GM19043 (cell line): ENCODE measurements around the gene CCDC27.

ENCODE experiments used
- ATAC-seq: cut with Tn5 transposase; IDR thresholded peaks from one replicate; pipeline ENCODE4 v1.9.1; 2021; ENCODE audit warnings: low read depth; ENCODE audit not compliant: unreplicated experiment

CCDC27 gene

DNA sequence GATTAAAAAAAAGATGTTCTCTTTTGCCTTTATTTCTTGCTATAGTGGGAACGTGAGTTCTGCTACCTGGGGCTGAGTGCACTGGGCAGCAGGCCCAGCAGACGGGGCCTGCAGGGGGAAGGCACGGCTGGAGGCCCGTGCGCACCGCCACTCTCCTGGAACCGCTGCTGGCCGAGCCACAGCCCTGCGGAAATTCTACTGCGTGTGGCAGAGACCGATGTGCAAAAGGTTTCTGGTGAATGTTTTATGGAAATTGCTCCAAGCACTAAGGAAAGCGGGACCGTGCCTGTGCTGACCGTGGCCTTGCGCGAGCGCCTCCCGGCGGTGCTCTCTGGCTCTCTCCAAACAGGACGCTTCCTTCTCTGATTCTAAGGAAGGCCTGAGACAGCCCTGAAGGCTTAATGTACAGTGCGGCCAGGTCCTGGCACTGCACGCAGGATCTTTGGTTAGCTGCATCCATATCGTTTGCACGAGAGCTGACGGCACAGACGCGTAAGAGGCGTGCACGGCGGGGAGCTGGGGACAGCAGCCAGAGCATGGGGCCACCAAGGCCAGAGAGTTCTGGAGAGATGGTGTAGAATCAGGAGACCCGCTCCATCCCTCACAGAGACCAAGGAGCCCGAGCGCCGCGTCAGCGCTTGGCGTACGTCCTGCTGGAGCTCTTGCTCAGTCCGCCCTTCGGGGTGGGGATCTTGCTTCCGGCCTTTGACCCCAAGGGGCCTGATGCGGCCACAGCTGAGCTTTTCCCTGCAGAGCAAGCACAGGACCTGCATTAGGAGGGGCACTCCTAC is 62.7 kb downstream of the CCDC27 start:
- no peak for ATAC-seq

DNA sequence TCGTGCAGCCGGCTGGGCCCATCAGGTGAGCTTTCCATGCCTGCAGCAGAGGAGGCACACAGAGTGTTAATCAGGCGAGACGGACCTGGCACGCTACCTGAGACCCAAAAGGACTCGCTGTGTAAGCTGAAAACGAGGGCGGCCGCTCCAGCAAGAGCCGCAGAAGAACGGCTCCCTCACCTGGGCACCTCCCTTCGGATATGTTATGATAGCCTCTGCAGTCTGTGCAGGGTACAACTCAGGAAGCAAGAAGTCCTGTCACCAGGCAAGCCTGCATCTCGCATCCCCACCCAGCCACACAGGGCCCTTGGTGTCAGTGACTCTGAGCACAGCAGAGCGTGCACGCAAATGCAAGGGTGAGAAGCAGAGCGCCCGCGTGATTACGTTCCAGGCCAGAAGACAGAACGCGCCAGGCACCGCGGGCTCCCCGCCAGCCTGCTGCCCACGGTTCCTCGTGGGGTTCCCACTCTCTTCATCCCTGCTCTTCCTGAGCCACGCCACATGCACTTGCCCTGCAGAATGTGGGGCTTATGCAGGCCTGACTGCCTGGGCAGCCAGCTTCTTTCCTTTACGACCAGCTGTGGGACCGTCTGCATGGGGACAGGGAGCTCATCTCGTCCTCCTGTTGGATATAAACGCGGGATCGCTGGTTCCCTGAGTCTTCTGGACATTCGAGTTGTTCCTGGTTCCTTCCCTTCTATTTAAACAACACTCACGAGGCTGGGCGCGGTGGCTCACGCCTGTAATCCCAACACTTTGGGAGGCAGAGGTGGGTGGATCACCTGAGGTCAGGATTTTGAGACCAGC is 64.3 kb downstream of the CCDC27 start:
- ATAC-seq = no peak

- no peak for ATAC-seq
Measured at GRCh38 chr1:3817138-3817740, 65.0 kb downstream of the CCDC27 start.

GRCh38 chr1:3817821-3818597 is 65.8 kb downstream of the CCDC27 start:
- no peak for ATAC-seq

DNA sequence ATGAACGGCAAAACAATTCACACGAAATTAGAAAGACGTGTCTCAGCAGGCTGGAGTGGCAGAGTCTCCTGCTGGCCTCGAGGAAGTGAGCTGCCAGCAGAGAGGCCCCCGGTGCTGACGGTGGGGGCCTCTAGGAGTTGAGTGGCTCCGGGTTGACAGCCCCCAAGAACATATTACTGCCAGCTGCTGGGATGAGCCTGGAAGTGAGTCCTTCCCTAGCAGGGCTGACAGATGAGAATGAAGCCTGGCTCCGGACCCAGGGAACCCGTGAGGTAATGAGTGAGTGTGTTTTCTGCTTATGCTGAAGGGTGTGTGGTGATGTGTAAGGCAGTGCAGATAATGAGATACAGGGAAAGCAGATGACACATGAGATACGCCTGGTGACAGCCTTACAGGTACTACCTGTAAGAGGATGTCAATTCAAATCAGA is 67.5 kb downstream of the CCDC27 start:
- no peak for ATAC-seq

- no peak for ATAC-seq
Measured at GRCh38 chr1:3820316-3820715, 68.1 kb downstream of the CCDC27 start.

- ATAC-seq = no peak
Measured at GRCh38 chr1:3821004-3821403, 68.8 kb downstream of the CCDC27 start.
